Spleen (tissue), 7 donors: ENCODE results near the gene ZNF768.
A peak's percentile ranks its signal among the peaks of the same experiment; 100 is the strongest.

Experiments
- CTCF ChIP-seq, 11 experiments: fragments of 200-600 bp in 7 of 11; fragments of 450-650 bp in 4 of 11; sonication (generic) in 4 of 11; IDR thresholded peaks in 8 of 11; conservative IDR thresholded peaks in 3 of 11; 1 replicate in 7 of 11; 2 replicates in 4 of 11; pipeline versions ENCODE4 v1.4.0 to v1.8.0; 2016 to 2021; ENCODE audit warnings: antibody characterized with exemption in 11 of 11, inconsistent platforms in 4 of 11, mild to moderate bottlenecking in 1 of 11
- POLR2A ChIP-seq, 3 donors: fragments of 450-650 bp; IDR thresholded peaks; one replicate each; pipeline ENCODE4 v1.5.1; 2017; ENCODE audit warnings: antibody characterized with exemption in 3 of 3, mild to moderate bottlenecking in 1 of 3
- POLR2AphosphoS5 ChIP-seq, 3 donors: sonication (generic); formaldehyde crosslinking; IDR thresholded peaks; one replicate each; pipeline ENCODE4 v1.5.1; 2017; ENCODE audit warnings: antibody characterized with exemption in 3 of 3
- donor health status: DM: no; HTN: no; CAD: no; lungs with moderate emphysema.
- donor health status: DM: no; HTN: no; CAD: no.
- donor health status: DM: no; HTN: no; CAD: no.

- TF ChIP-seq POLR2A (IDR thresholded peaks at IDR 0.05) (no peak), CTCF (IDR thresholded peaks at IDR 0.05 in 8 of 11, conservative IDR thresholded peaks at IDR 0.05 in 3 of 11) (no peak), POLR2AphosphoS5 (IDR thresholded peaks at IDR 0.05) (peak in 1 of 3 donors; percentile 30)
These were observed 25.4 kb upstream of the ZNF768 start for GRCh38 chr16:30551781-30552180.
